Measurements from ENCODE around the gene IRAK3.
"Not testable (repeated sequence)": the region's sequence is repeated elsewhere in the genome, so short reads cannot be mapped to it uniquely, and the experiment has no call there.

Gene IRAK3

DNA sequence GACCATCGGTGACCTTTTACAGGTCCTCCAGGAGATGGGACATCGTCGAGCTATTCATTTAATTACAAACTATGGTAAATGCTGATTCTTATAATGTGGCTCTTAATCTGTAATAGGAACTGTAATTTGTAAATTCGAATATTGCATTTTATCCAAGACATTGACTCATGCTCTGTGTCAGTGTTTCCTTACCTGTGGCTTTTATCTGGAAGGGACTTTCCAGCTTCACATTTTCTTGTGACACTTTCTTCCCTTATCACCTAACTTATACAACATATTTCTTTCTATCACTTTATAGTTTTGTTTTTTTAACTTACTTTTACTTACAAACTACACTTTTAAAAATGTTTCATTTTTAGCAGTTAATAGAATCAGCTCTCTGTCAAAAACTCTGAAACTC is 14.8 kb downstream of the IRAK3 start:
- intact Hi-C loops (cut with DNase I): no loop called here
- no peak for DNase-seq

DNA sequence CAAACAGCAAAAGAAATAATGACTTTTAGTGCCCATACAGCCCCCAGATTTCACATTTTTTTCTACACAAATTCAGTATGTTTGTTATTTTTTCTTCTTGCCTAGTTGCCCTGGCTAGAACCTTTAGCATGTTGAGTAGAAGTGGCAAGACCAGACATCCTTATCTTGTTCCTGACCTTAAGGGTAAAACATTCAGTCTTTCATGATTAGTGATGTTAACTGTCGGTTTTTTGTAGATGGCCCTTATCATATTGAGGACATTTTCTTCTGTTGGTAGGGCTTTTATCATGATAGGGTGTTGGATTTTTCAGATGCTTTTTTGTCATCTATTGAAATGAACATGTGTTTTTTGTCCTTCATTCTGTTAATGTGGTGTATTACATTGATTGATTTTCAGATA is 17.1 kb downstream of the IRAK3 start:
- intact Hi-C loops (cut with DNase I): no loop called here

DNA sequence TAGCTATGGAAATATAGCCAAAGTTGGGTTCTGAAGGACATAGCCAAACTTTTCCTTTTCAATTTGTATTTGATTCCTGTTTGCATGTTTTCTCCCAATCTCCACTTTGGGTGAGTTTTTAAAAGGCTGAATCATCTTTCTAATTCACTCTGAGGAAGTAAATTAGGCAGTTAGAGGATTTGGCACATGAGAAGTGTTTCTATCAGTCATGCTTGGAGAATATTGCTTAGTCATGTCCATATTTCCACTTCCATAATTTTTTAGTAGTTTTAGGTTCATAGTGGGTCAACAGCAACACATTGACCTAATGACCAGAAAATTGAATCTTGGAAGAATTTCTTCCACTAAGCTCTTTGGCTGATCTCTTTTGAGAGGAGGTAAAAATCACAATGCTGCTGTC is 21.8 kb downstream of the IRAK3 start:
- DNase-seq: no peak
- intact Hi-C loops (cut with DNase I): no loop called here

More for the DNA sequence above, 17.1 kb downstream of the IRAK3 start:
- DNase-seq: no peak

DNA sequence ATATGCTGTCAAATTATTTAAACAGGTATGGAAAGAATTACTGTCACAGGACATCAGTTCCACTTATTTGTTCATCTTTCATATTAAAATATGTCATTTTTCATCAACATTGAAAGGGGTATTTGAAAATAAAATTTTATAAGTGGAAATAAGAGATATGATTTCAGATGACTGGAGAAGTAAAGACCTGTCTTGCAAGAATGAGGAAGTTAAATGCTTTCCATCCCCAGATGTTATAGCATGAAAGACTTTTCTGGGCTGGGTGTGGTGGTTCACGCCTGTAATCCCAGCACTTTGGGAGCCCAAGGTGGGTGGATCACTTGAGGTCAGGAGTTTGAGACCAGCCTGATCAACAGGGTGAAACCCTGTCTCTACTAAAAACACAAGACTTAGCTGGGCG is 22.6 kb downstream of the IRAK3 start:
- intact Hi-C loops (cut with DNase I); DNase-seq: not testable (repeated sequence)

DNA sequence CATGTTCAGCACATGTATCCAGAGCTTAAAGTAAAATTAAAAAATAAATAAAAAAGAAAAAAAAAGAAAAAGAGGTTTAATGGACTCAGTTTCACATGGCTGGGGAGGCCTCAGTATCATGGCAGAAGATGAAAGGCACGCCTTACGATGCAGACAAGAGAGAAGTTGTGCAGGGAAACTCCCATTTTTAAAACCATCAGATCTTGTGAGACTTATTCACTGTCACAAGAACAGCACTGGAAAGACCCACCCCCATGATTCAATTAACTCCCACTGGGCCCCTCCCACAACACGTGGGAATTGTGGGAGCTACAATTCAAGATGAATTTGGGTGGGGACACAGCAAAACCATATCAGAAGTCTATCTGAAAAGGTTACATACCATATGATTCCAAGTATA is 24.0 kb downstream of the IRAK3 start:
- intact Hi-C loops (cut with DNase I): not testable (repeated sequence)

DNA sequence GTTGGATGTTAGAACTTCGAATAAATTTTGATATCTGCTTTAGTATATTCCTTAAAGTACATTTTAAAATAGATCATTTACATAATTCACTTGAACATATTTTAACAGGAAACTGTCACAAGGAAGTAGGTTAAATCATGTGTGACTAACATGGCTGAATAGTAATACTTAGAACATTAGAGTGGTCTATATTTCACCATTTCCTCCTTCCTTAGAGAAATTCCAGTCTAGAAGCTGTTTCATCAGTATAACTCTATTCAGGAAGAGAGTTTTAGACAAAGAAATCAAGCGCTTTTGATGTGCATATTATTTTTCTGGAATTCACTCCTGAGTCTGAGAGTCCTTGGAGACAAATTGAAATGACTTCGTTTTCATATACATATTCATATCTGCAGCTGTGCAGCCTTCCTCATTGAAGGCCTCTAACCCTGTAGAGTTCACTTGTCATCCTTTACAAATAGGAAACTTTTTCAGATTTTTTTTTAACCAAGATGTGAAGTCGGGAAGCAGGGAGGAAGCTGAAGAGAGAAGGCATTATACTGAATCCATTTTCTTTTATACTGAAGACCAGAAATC is 28.4 kb downstream of the IRAK3 start:
- DNase-seq: no peak
- intact Hi-C loops (cut with DNase I): no loop called here

More for the DNA sequence above, 24.0 kb downstream of the IRAK3 start:
- not testable (repeated sequence) for DNase-seq

DNA sequence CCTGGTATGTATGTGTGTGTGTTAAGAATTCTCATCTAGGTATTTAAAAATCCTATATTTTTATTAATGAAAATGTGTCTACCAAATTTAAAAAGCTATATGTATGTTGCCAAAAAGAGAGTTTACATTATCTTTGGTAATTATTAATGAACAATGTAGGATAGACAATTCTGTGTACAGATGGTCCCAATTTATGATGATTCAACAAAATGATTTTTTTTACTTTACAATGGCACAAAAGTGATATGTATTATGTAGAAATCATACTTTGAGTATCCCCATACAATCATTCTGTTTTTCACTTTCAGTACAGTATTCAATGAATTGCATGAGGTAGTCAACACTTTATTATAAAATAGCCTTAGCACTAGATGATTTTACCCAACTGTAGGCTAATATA is 39.4 kb downstream of the IRAK3 start:
- intact Hi-C loops (cut with DNase I): no loop called here
- no peak for DNase-seq

DNA sequence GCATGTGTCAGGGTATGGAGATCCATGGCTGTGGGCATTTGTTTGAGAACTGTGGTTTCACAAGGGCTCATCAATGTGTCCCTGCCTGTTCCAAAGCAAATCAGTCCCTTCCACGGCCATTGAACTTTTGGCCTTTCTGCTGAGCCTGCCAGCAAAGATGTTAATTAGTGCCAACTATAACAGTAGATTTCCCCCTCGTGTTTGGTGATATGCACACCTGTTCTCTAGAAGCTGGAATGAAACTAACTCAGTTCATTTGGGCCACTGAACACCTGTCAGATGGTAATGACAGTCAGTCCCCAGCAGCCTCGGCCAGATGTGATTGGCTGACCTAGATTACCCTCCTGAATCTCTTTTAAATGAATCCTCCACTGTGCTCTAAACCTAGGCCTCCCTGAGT is 43.2 kb downstream of the IRAK3 start:
- DNase-seq: no peak
- intact Hi-C loops (cut with DNase I): no loop called here

DNA sequence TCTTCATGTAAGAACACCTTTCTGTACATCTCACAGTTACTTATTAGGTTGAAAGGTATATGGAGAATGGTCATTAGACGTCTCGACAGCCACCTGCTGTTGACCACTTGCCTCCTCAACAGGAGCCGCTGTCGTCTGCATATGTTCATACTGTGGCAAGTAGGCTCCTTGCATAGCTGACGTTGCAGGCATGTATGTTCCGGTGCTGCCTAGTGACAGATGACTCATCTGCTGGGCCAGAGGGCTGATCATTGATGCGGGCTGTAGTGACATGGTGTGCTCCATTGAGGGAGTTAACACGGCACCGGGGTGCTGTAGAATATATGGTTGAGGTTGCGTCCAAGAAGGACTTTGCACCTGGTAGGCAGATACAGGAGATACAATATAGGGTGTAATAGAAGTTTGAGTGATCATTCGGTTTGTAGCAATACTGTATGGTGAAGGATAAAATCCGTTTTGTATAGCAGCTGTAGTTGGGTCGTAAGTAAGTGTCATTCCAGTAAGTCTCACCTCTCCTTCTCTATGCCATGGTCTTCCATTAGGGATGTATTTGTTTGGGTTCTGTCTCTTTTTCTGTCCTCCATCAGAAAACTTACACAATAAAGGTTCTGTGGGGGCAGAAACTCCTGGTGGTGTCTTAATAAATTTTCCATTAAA is 45.2 kb downstream of the IRAK3 start:
- intact Hi-C loops (cut with DNase I): not testable (repeated sequence)
- peak in 6 of 10 donors; percentile 21 to 90 (median 32) for DNase-seq

DNA sequence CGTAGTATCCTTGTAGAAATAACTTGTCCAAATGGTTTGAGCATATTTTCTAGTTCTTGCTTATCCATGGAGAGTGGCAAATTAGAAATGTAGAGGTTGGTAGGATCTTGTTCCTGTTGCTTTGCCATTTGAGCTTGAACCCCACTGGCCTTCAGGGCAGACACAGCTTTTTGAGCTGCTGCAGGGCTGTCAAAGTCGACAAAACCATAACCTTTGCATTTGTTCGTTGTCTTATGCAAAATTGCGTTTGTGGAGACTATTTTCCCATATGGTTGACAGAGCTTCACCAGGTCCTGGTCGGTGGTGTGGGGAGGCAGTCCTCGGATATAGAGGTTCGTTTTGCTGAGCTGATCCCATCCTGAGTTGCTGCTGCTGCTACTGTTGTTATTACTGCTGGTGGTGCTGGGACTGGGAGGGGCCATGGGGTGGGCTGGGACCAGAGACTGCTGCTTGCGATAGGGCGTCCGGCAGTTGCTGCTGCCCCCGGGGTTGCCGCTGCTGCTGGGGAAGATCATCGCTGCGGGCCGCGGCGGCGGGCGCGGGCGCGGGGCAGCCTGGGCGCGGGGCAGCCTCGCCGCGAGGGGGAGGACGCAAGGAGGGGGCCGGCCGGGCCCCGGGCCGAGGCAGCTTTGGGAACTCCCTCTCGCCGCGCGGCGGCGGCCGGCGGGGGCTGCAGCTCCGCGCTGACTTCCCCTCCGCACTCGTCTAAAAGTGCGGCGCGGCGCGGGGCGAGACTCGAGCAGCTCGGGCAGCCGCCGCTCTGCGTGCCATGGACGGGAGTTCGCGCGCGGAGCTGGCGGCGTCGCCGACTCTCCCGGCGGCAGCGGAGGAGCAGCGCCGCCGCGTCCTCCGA is 46.0 kb downstream of the IRAK3 start:
- intact Hi-C loops (cut with DNase I): not testable (repeated sequence)
- peak in 8 of 10 donors; percentile 9 to 90 (median 42) for DNase-seq

DNA sequence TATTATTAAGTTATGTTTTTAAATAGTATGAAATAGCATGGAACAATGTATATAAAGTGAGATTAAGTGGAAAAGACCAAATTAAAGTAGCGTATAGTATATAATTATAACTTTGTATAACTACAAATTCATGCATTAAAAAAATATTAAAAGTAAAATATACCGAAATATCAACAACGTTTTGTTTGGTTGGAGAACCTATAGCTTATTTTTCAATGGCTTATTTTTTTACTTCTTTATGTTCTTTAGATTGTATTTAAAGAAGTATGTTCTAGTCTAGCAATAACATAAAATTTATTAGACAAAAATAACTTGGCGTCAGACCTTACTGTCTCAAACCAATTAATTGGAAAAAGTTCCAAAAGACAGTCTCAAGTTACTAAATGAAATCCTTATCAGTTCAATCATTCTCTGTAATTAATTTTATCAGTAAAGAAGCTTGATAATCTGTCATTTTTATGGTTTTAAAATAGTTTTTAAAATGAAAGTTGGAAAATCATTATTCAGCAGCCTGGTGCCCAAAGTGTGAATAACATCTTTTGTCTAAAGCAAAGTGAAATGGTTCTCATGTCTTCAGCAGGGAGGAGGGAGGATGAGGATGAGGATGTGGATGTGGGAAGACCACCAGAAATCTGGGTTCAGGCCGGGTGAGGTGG is 46.7 kb downstream of the IRAK3 start:
- intact Hi-C loops (cut with DNase I): no loop called here
- DNase-seq: no peak

DNA sequence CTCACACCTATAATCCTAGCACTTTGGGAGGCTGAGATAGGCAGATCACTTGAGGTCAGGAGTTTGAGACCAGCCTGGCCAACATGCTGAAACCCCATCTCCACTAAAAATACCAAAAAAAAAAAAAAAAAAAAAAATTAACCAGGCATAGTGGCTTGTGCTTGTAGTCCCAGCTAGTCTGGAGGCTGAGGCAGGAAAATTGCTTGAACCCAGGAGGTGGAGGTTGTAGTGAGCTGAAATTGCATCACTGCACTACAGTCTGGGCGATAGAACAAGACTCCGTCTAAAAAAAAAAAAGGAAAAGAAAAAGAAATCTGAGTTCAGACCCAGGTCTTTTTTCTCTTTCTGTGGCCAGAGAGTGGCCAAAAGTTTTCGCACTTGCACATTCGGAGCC is 47.3 kb downstream of the IRAK3 start:
- DNase-seq; intact Hi-C loops (cut with DNase I): not testable (repeated sequence)

DNA sequence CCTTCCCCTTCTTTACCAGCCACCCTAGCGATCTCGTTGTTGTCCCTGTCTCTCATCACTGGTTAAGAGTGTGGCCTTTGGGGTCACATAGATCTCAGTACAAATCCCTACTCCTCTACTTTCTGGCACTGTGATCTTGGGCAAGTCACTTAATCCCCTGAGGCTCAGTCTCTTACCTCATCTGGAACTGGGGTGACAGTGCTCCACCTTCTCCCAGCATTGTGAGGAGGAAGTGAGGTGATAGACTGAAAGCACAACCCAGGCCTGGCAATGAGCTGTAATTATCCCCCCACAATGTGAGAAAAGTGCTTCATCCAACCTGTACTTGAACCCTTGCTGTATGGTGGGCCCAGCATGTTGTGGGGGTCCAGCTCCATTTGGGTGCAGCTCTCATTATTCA is 48.0 kb downstream of the IRAK3 start:
- DNase-seq: no peak
- intact Hi-C loops (cut with DNase I): no loop called here

DNA sequence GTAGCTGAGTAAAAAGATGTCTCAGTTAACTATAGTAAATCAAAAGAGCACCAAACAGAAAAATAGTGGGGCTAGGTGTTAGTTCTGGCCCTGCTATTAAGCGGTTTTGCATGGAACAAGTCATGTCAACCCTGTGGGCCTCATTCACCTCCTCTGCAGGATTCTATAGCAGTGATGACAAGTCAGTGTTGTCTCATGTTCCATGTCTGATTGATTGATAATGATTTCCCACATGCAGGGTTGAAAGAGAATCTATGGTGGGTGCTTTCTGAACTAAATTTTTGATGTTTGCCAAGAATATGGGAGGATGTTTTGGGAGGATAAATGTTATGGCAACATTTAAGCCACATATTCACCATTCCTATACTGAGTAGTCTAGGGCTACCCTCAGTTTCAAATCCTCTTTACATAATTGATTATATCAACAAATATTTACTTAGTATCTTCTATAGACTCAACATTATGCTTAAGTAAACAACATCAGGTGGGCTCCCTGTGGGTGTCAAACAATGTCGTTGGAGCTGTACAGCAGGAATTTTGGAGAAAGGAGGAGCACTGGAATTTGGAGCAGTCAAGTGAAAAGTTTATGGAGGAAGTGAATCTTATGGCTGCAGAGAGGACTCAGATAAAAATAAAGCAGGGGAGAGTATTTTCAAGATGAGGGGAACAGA is 48.6 kb downstream of the IRAK3 start:
- DNase-seq: no peak
- intact Hi-C loops (cut with DNase I): no loop called here

DNA sequence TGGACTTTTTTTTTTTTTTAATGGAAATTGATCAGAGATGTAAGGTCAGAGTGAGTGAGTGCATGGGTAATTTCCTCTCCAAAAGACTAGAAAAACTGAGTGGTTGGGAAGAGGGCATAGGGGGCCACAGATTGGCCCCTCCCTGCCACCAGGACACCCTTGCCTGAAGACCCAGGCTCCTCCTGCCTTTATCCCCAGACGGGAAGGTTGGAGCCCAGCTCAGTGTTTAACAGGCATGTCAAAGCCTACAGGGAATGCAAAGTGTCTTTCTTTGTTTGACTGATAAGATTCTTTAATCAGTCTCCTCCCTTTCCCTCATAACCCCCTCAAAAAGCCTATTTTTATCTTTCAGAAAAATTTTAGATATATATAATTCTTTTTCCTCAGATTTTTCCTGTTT is 50.3 kb downstream of the IRAK3 start:
- DNase-seq: no peak
- intact Hi-C loops (cut with DNase I): no loop called here

DNA sequence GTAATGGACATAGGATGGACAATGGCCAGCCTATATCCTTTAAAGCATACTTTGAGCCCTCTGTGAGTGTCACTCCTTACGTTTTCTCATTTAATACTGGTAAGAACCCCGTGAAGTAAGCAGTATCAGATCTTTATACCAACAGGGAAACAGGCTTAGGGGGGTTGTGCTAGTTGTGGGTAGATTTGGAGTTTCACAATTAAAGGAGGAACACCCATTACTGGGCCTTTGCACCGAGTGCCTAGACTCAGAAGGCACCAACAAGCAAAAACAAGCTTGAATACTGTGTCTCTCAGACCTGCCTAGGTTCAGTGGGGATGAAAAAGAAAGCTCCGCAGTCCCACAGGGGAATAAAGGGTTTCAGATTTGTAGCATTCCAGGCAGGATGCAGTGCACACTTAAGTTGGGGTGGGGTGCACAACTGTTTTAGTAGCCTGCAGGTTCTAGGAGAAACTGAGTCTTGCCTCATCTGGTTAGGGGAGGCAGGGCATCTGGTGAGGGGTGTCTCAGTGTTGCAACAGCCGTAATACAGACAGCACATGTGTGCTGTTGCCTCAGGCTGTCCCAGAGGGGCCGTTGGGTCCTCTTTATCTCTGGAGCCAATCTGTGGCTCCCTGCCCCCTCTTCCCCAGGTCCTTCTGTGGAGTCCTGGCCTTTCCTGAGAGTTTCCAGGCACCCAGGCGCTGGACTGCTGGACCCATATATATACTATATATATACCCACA is 51.2 kb downstream of the IRAK3 start:
- DNase-seq: no peak

DNA sequence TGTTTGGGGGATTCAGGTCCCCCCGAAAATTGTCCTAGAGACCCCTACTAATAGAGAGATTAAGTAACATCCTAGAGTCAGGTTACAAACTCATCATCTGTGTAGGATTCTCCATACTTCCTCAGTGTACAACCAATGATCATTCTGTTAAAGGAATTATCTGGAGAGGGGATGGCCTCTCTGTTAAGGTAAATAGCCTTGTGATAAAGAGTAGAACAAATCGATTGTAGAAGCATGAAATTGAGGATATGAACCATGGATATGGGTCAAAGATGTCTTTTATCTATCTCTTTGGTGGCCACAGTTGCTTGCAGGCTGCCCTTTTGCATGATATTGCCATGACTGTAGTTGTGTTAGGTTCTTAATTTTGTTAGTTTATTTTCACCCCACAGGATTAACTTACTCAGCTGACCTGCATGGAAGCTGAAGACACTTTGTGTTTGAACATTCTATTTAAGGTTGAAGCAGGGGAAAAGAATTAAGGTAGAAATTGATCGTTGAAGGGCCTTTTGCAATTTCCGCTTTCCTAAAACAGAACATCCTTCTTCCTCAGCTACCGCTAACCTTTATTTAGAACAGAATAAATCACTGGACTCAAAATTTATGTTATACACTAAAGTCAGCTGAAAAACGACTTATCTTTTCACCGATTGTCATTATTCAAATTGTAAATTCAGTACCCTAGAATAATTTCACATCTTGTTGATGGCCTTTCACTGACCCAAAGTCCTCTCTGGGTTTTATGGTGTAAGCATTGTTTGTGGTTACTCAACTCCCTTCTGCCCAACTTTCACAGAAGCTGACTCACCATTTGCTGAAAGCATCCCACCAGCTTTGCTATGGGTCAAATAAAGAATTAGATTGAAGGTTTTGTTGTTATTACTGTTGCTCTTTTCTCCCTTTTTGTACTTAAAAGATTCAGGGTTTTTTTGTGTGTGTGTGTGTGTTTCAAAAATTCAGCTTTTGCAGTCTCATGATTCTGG is 52.3 kb downstream of the IRAK3 start:
- intact Hi-C loops (cut with DNase I): no loop called here

More for the DNA sequence above, 51.2 kb downstream of the IRAK3 start:
- intact Hi-C loops (cut with DNase I): no loop called here

DNA sequence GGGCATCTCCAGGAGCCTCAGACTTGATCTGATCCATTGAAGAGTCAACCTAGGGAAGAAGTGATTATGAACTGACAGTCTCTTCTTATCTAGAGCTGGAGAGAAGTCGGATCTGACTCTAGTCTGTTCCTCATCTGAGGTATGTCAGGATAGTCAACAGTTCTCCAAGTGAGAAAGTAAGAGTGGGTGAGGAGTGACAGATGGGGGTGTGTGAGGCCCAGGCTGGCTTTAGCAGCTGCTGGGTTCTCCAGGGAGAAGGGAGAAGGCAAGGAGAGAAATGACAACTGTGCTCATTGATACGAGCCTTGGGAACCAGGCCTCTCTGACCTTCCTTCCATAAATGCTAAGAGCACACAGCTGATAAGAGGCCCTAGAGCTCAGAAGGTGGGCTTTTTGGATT is 53.3 kb downstream of the IRAK3 start:
- no peak for DNase-seq
- intact Hi-C loops (cut with DNase I): no loop called here

More for the DNA sequence above, 52.3 kb downstream of the IRAK3 start:
- DNase-seq: no peak

DNA sequence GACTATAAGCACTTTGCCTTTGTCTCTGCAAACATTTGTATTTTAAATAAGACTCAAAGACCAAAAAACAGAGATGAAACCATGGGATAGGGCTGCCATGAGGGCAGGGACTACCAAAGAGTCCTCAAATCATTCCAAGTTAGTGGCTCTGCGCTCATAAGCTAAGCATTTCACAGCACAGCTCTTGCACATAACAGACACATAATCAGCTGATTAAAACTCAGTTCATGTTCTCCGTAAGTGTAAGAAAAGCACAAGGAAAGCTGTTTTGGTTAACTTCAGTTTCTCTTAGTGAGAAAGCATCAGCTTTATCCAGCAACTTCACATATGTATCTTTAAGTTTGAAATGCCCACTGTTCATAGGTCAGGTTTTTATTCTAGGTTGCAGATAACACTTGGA is 54.9 kb downstream of the IRAK3 start:
- DNase-seq: no peak
- intact Hi-C loops (cut with DNase I): no loop called here
